Putamen (tissue), 1 donor: Measurements from ENCODE around the gene FMOD.
"Not testable (repeated sequence)": the region's sequence is repeated elsewhere in the genome, so short reads cannot be mapped to it uniquely, and the experiment has no call there.

Experiments
- DNase-seq: peaks from one replicate; pipeline ENCODE4 v3.0.0-alpha.2; 2016; ENCODE audit warnings: low spot score

FMOD gene

DNA sequence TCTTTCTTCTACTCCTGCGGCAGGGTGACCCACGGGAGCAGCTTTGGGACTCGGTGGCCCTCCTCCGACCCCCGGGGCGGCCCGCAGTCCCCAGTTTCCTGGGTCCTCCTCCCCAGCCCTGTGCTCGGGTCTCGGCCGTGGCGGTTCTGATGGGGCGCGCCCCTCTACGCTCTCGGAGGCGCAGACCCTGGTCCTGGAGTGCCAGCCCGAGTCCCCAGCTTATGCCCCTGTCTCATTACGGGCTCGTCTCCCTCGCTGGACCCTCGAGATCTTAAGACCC is 45.2 kb downstream of the FMOD start:
- no peak for DNase-seq

DNA sequence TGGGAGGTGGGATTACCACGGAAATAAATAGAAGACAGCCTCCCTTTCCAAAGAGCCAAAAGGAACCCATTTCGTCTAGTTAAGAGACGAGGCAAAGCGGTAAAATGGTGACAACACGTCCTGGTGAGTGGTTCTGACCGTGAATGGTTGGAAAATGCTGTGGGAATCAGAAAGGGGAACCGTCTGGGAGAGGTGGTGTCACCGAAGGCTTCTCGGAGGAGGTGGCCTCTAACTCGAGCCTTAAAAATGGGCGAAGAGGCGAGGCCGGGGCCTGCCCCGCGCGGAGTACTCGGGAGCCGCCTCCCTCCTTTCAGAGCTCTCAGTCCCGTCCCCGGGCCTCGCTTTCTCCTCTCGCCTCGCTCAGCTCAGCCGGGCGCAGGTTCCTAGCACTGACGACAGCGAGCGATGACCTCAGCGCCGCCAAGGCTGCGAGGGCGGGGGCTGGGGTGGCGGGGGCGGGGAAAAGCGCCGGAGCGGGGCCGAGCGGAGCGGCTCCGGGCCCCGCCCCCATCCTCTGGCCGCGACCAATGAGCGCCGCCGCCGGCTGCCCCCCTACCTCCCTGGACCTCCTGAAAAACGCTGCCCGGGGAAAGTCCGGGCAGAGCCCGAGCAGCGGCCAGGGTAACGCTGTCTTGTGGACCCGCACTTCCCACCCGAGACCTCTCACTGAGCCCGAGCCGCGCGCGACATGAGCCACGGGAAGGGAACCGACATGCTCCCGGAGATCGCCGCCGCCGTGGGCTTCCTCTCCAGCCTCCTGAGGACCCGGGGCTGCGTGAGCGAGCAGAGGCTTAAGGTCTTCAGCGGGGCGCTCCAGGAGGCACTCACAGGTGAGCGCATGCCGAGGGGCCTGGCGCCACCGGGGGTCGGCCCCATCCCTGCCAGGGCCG is 45.8 kb downstream of the FMOD start, which contains the start of gene BTG2:
Gene BTG2, plus strand, starts transcription at position 601 of the 890 bp plus-strand sequence. Its CDS starts 88 bp downstream, at position 689.
- DNase-seq: peak; percentile 95

DNA sequence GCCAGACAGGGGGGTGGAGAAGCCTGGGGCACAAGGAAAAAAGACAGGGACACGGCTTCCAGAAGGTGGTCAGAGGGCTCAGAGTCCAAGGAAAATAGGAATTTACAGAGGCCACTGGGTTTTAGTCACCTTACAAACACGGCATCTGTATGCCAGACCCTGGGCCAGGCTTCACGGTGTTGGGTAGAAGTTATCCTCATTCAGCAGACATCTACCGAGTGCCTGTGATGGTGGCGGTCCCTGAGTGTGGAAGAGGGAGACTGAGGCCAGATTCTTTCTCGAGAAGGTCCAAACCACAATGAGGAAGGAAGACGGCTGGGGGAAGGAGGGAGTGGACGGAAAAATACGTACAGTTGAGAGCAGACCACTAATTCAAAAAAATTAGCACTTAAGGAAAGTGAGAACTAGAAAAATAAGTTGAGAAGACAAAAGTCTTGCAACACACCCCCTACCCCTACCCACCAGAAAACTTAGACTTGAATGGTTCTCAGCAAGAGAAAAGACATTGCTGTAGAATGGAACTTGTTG is 46.5 kb downstream of the FMOD start:
- no peak for DNase-seq

DNA sequence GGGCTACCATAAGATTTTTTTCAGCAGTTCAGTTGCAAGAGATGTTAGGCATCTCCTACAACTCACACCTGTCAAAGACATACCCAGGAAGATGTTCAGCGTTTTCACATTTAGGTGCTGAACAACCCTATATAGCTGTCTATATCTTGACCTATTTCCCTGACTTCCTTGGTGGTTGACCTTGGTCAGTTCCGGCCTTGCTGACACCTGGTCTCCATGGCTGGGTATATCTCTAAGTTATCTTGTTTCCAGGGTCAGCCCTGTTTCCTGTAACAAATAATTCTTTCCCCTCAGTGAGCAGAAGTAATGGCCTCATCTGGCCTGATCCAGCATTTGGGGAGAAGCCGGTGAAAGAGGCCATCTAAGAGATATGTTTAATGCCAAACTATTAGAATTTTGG is 48.0 kb downstream of the FMOD start:
- DNase-seq: no peak

DNA sequence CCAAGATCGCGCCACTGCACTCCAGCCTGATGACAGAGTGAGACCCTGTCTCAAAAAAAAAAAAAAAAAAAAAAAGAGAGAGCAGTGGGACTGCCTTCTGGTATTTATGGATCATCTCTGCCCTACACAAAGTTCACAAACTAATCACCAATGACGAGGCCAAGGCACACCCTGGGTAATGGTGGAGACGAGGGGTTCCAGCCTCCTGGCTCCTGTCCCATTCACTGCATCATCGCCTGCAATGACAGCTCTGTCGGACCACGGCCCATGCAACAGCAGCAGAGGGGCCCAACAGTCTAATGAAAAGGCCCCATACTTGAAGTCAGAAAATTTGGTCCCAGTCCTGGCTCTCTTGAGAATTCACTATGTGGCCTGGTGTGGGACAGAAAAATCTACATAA is 48.5 kb downstream of the FMOD start:
- no peak for DNase-seq

DNA sequence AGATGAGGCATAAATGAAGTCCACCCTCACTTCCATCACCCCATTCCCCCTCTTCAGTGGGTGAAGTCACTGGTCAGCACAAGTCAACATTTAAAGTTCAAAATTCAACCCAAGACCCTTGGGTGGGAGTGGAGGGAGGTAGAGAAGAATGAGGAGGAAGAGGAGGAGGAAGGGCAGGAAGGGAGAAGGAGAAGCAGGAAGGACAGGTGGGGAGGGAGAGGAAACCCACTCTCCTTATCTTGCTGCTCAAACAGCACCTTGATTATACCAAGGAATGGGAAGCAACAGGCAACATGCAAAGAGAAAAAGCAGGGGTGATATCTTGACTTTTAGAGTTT is 49.6 kb downstream of the FMOD start:
- no peak for DNase-seq

DNA sequence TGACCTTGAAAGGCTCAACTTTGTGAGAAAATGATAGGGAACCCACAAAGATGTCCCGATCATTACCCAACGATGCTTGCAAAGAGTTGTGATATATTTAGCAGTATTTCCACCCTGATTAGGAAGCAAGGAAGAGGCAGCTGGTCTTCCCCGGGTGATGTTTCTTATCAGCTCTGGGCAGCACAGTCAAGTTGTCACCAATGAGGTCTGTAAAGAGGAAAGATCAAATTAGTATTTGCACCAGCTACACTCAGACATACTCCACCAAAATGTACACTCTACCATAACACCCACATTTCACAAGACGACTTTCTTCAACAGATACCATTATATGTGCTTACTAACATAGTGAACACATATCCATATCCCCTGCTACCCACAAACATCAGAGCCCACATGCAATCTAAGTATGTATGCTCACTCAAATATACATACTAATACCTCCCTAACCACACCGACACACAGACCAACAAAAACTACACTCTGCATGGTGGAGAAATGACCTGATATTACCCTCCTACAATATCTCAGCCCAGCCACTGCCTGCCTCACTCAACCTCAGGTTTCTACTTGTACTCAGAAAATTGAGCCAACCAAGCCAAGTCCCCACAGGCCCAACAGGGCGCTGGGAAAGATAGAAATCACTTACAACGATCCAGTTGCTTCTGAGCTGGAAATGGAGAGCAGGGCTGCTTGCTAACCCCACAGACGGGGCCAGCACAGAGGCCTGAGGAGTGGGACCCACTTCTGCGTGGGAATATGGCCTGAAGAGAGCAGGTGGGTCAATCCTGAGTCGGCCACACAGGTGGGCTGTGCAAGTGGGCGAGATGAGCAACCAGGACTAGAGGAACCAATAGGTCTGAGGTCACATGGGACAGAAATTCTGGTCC is 50.2 kb downstream of the FMOD start:
- DNase-seq: no peak

DNA sequence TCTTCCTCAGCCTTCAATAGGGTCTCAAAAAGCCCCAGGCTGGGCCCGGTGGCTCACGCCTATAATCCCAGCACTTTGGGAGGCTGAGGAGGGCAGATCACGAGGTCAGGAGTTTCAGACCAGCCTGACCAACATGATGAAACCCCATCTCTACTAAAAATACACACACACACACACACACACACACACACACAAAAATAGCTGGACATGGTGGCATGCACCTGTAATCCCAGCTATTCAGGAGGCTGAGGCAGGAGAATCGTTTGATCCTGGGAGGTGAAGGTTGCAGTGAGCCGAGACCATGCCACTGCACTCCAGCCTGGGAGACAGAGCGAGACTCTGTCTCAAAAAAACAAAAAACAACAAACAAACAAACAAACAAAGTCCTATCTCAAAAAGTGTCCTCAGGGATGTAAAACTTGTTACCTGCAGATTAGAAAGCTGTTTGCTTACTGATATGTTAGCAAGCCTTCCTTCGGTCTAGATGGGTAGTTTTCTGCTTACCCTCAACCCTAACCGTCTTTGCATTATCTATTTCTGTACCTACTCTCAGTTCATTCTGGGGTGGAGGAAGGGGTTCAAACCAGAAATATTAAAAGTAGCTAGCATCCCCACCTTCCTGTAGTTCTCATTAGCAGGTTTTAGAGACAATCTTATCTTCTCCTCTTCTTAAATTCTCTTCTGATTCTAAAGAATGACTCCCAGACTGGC is 51.0 kb downstream of the FMOD start:
- DNase-seq: not testable (repeated sequence)

DNA sequence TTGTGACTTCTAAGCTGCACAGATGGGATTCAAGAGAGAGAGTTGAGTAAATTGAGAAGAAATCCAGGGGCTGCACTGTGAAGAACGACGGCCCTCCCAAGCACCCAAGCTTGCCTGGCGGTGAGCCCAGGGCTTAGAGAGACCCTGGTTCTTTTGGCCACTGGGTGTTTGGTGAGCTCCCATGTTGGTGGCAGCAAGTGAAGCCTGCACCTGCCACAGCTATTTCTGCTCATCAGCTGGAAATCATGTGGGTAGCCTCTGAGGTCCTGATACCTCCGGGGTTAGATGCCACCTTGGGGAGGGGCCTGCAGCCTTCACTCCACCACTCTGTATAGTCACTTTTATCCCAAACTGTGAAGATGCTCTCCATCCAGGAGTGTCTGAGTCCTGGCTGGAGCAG is 51.8 kb downstream of the FMOD start:
- no peak for DNase-seq

DNA sequence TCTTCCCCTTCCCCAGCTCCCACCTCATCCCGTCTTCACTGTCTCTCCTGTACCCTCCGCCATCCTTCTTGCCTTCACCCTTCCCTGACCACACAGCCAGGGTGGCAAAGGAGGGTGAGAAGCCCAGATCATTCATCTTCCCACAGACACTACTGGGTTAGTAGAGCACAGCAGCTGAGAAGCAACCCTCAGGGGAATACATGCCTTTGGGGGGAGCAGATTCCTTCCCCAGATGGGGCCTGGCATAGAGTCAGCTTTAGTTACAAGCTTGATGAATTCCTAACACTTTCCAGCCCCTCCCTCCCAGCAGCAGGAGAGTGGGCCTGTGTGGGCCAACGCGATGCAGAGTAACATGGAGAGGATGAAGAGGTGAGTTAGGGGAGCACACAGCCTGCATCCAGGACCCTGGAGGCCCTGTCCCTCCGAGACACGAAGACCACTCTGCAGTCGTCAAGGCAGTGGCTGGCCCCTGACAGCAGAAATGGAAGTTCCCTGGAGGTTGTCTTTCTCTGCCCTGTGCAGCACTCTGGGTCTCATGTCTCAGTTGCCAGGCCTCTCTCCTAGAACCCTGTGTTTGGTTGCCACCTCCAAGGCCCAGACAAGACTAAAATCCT is 54.4 kb downstream of the FMOD start:
- DNase-seq: no peak

DNA sequence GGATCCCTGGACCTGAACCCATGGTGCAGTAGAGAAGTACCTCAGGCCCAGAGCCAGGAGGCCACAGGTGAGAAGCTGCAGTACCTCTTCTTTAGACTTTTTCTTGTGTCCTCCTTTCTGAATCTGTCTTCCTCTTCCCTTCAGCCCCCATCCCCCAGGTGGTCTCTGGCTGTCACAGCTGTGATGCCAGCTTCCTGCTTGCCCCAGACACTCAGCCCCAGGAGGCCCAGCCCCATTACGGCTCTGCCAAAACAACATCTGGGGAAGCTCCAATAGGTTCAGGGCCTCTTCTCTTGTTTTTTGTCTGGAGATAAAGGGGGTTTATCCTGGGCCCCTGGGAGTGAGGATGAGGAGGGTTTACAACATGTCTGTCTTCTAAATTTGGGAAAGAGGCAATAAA is 55.1 kb downstream of the FMOD start:
- DNase-seq: no peak

DNA sequence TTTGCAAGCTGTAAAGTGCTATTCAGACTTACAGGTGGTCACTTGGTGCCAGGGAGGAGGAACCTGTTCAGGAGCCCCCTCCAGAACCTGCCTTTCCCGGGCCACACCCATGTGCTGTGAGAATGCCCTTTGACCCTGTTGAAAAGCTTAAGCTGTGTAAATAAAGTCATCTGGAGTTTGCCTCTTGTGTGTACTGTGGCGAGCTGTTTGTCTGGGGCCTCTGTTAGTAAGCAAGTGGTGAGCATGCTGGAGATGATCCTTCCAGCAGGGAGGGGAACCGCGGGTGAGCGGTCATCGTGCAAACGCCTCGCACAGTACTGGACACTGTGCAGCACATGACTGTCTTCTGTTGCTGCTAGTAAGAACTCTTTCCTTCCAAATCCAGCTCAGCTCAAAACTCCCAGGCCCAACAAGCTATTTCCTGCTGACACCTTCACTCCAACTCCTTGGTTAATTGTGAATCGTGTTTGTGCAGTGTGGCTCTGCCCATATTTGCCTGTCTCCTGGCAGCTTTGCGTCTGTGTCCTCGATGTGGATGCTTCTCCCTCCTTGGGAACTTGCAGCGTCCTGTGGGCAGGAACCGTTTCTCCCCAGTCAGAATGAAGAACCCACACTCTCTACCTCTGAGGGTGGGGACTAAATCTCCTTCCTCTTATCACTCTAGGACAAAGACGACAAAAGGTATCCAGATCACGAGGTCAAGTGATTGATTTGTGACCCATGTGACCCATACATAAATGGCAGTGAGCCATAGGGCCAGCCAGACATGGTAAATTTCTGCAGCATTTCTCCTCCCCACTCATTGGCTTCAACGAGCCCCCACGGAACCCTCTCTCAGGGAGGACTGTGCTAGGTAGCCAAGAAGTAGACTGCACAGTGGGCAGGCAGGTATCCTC is 59.5 kb downstream of the FMOD start:
- DNase-seq: peak; percentile 36
